ENCODE results near the gene ZNF385A. TPM values are rescaled to one million over a fixed set of nuclear protein-coding genes. Genes with fewer than 3 reads are reported as not detected.

ZNF385A gene
- total and polyA plus RNA-seq, 2 experiments from 2014 or later: 10.9 to 21.7 TPM

GRCh38 chr12:54405573-54405972 lies 21.0 kb upstream of the ZNF385A start (continued):
- no peak for TF ChIP-seq ETS1 (IDR thresholded peaks at IDR 0.05)
- no peak for TF ChIP-seq EZH2phosphoT487 (IDR thresholded peaks at IDR 0.05; ENCODE audit: unreplicated experiment)

GRCh38 chr12:54405106-54405505 lies 20.6 kb upstream of the ZNF385A start:
- no peaks in the 10 kb centered on the region for H3F3A ChIP-seq (replicated peaks; ENCODE audit: low read depth)
- H3K79me2 ChIP-seq (replicated peaks; ENCODE audit: insufficient read depth): no peaks in the 10 kb centered on the region
- no peaks in the 10 kb centered on the region for H3K27me3 ChIP-seq (ENCODE audit: insufficient read depth)
- H3K4me1 Mint-ChIP-seq: peaks cover 6% of the 10 kb centered on the region; the same call in 2 of the 3 replicates
- no peak overlapping the region for H2AFZ ChIP-seq
- DNase-seq (ENCODE audit: low spot score): no peak
- no peak for ATAC-seq
- no peak overlapping the region for H3K4me2 ChIP-seq
- no peaks in the 10 kb centered on the region for H3K9me3 Mint-ChIP-seq
- H3K36me3 ChIP-seq (ENCODE audit: insufficient read depth): no peaks in the 10 kb centered on the region; the same call in 1 of the 2 replicates
- H3K27ac ChIP-seq (ENCODE audit: low read depth): no peak overlapping the region
- no peak overlapping the region for H3K4me3 Mint-ChIP-seq
- no peaks in the 10 kb centered on the region for H4K20me1 ChIP-seq (replicated peaks; ENCODE audit: insufficient read depth)
- TF ChIP-seq EZH2 (IDR thresholded peaks at IDR 0.05; ENCODE audit: low read depth, unreplicated experiment) (no peak), JUNB (IDR thresholded peaks at IDR 0.05; ENCODE audit: unreplicated experiment) (no peak), NANOG (IDR thresholded peaks at IDR 0.05; ENCODE audit: borderline replicate concordance) (no peak)
- no peaks in the 10 kb centered on the region for H3K9me2 ChIP-seq (ENCODE audit: insufficient read depth)
- H3K4me1 ChIP-seq (ENCODE audit: insufficient read depth): no peaks in the 10 kb centered on the region
- no peak overlapping the region for H3K27ac Mint-ChIP-seq
- no peak overlapping the region for H3K4me3 ChIP-seq
- peaks cover 8% of the 10 kb centered on the region for H3K27me3 Mint-ChIP-seq (ENCODE audit: insufficient read depth, low read depth, poor library complexity)
- peaks cover 51% of the 10 kb centered on the region for H3K36me3 Mint-ChIP-seq (ENCODE audit: low read depth)

- Histone ChIP-seq H3K4me1 (ENCODE audit: insufficient read depth) (no peaks in the 10 kb centered on the region), H3K36me3 (ENCODE audit: insufficient read depth) (no peaks in the 10 kb centered on the region; the same call in 1 of the 2 replicates), H3K4me3 (no peak overlapping the region), H3K79me2 (replicated peaks; ENCODE audit: insufficient read depth) (no peaks in the 10 kb centered on the region), H2AFZ (no peak overlapping the region), H3K9me2 (ENCODE audit: insufficient read depth) (no peaks in the 10 kb centered on the region), H3K4me2 (no peak overlapping the region), H4K20me1 (replicated peaks; ENCODE audit: insufficient read depth) (no peaks in the 10 kb centered on the region), H3K27ac (ENCODE audit: low read depth) (no peak overlapping the region), H3F3A (replicated peaks; ENCODE audit: low read depth) (no peaks in the 10 kb centered on the region), H3K27me3 (ENCODE audit: insufficient read depth) (no peaks in the 10 kb centered on the region)
- Mint-ChIP-seq H3K36me3 (ENCODE audit: low read depth) (peaks cover 52% of the 10 kb centered on the region), H3K27me3 (ENCODE audit: insufficient read depth, low read depth, poor library complexity) (peaks cover 8% of the 10 kb centered on the region), H3K9me3 (no peaks in the 10 kb centered on the region), H3K4me1 (peaks cover 6% of the 10 kb centered on the region; the same call in 2 of the 3 replicates), H3K27ac (peak overlapping the region; percentile 33; the same call in 1 of the 2 replicates), H3K4me3 (no peak overlapping the region)
- peak; percentile 97 for DNase-seq (ENCODE audit: low spot score)
- peak; percentile 84 for ATAC-seq
- TF ChIP-seq CTCF (conservative IDR thresholded peaks at IDR 0.05; ENCODE audit: low read depth in 2 of 2) (peak; percentile 90 to 100), REST (IDR thresholded peaks at IDR 0.05; ENCODE audit: unreplicated experiment) (no peak), CREB1 (CRISPR knock-in tag; IDR thresholded peaks at IDR 0.05; ENCODE audit: low read depth) (no peak), POLR2AphosphoS5 (IDR thresholded peaks at IDR 0.05; ENCODE audit: low read depth) (no peak)
These were observed 19.8 kb upstream of the ZNF385A start for GRCh38 chr12:54404061-54405004.
